ENCODE results near the gene WDR20.

DNA sequence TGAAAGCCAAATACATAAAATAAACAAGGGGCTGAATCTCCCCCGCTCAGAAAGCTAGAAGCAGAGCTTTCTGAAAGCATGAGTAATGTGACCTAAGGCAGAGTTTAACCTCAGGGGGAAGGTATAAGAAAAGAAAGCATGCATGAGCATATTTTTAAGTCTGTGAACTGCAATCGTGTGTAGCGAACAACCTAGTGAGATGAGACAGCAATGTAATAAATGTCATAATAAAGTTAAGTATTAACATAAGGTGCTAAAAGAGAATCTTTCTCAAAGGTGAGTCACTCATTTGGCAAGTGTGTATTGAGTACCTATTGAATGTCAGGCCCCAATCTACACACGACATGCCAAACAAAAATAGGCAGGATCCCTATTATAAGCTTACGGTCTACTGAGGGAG is 14.2 kb upstream of the WDR20 start:
- TF ChIP-seq, protein P1, sequence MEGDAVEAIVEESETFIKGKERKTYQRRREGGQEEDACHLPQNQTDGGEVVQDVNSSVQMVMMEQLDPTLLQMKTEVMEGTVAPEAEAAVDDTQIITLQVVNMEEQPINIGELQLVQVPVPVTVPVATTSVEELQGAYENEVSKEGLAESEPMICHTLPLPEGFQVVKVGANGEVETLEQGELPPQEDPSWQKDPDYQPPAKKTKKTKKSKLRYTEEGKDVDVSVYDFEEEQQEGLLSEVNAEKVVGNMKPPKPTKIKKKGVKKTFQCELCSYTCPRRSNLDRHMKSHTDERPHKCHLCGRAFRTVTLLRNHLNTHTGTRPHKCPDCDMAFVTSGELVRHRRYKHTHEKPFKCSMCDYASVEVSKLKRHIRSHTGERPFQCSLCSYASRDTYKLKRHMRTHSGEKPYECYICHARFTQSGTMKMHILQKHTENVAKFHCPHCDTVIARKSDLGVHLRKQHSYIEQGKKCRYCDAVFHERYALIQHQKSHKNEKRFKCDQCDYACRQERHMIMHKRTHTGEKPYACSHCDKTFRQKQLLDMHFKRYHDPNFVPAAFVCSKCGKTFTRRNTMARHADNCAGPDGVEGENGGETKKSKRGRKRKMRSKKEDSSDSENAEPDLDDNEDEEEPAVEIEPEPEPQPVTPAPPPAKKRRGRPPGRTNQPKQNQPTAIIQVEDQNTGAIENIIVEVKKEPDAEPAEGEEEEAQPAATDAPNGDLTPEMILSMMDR (IDR thresholded peaks at IDR 0.05): no peak
- TF ChIP-seq EP300 (IDR thresholded peaks at IDR 0.05) (no peak), POLR2A (IDR thresholded peaks at IDR 0.05) (no peak)

Measured in suprapubic skin (tissue), 3 donors.